Measurements from ENCODE around the gene RGL3.

The RGL3 gene

GRCh38 chr19:11365557-11366117, 53.5 kb downstream of the RGL3 start:
- no peak for TF ChIP-seq CTCF (IDR thresholded peaks at IDR 0.05; ENCODE audit: low read depth, low read length)
- no peak for DNase-seq (ENCODE audit: extremely low read depth, low read depth)

GRCh38 chr19:11364935-11365334, 54.2 kb downstream of the RGL3 start:
- no peak for TF ChIP-seq CTCF (IDR thresholded peaks at IDR 0.05; ENCODE audit: low read depth, low read length)
- DNase-seq (ENCODE audit: extremely low read depth, low read depth) = no peak

- TF ChIP-seq CTCF (IDR thresholded peaks at IDR 0.05; ENCODE audit: low read depth, low read length) = no peak
- no peak for DNase-seq (ENCODE audit: extremely low read depth, low read depth)
Observed at GRCh38 chr19:11364296-11364904, 54.7 kb downstream of the RGL3 start.

GRCh38 chr19:11363881-11364280, 55.2 kb downstream of the RGL3 start:
- DNase-seq (ENCODE audit: extremely low read depth, low read depth) = no peak
- TF ChIP-seq CTCF (IDR thresholded peaks at IDR 0.05; ENCODE audit: low read depth, low read length) = no peak

GRCh38 chr19:11361771-11362731, 57.1 kb downstream of the RGL3 start:
- DNase-seq (ENCODE audit: extremely low read depth, low read depth) = no peak
- no peak for TF ChIP-seq CTCF (IDR thresholded peaks at IDR 0.05; ENCODE audit: low read depth, low read length)

GRCh38 chr19:11361037-11361770, 57.9 kb downstream of the RGL3 start:
- DNase-seq (ENCODE audit: extremely low read depth, low read depth) = no peak
- no peak for TF ChIP-seq CTCF (IDR thresholded peaks at IDR 0.05; ENCODE audit: low read depth, low read length)
